ENCODE data around the gene ZNF398.

Gene ZNF398

GRCh38 chr7:149223761-149224160 is 76.5 kb downstream of the ZNF398 start:
- H3K4me2 ChIP-seq (ENCODE audit: low read length) = no peak overlapping the region
- no peaks in the 10 kb centered on the region for H3K79me2 ChIP-seq (ENCODE audit: insufficient read depth, low read length)
- H3K9me3 ChIP-seq (ENCODE audit: low read length) = no peaks in the 10 kb centered on the region
- H3K9ac ChIP-seq (ENCODE audit: low read length) = no peak overlapping the region
- no peak overlapping the region for H3K27ac ChIP-seq (ENCODE audit: low read depth, low read length, poor library complexity, severe bottlenecking)
- H3K27me3 ChIP-seq (ENCODE audit: insufficient read depth, low read length) = no peaks in the 10 kb centered on the region
- H2AFZ ChIP-seq (ENCODE audit: low read length) = no peak overlapping the region
- H3K4me1 ChIP-seq (ENCODE audit: insufficient read depth, low read length, severe bottlenecking) = no peaks in the 10 kb centered on the region
- TF ChIP-seq CTCF (IDR thresholded peaks at IDR 0.05; ENCODE audit: low read length) (no peak), EZH2 (IDR thresholded peaks at IDR 0.05; ENCODE audit: borderline replicate concordance, low read length) (no peak)
- no peaks in the 10 kb centered on the region for H3K9me2 ChIP-seq (ENCODE audit: low read depth, low read length)
- no peaks in the 10 kb centered on the region for H4K20me1 ChIP-seq (ENCODE audit: insufficient read depth, low read length)
- H3K36me3 ChIP-seq (ENCODE audit: insufficient read depth, low read length) = peaks cover 5% of the 10 kb centered on the region
- no peaks in the 10 kb centered on the region for H3F3A ChIP-seq (ENCODE audit: insufficient read depth, low read length)
- H3K4me3 ChIP-seq (ENCODE audit: low read depth, low read length, poor library complexity, severe bottlenecking) = no peak overlapping the region

GRCh38 chr7:149224352-149224751 is 77.1 kb downstream of the ZNF398 start:
- Histone ChIP-seq H4K20me1 (ENCODE audit: insufficient read depth, low read length) (no peaks in the 10 kb centered on the region), H3K36me3 (ENCODE audit: insufficient read depth, low read length) (no peaks in the 10 kb centered on the region; the same call in 1 of the 2 replicates), H3K4me2 (ENCODE audit: low read length) (no peak overlapping the region), H2AFZ (ENCODE audit: low read length) (no peak overlapping the region), H3K9me2 (ENCODE audit: low read depth, low read length) (no peaks in the 10 kb centered on the region), H3K79me2 (ENCODE audit: insufficient read depth, low read length) (no peaks in the 10 kb centered on the region), H3K27ac (ENCODE audit: low read depth, low read length, poor library complexity, severe bottlenecking) (no peak overlapping the region), H3K4me3 (ENCODE audit: low read depth, low read length, poor library complexity, severe bottlenecking) (no peak overlapping the region), H3K27me3 (ENCODE audit: insufficient read depth, low read length) (no peaks in the 10 kb centered on the region), H3K9me3 (ENCODE audit: low read length) (no peaks in the 10 kb centered on the region), H3F3A (ENCODE audit: insufficient read depth, low read length) (no peaks in the 10 kb centered on the region), H3K4me1 (ENCODE audit: insufficient read depth, low read length, severe bottlenecking) (no peaks in the 10 kb centered on the region), H3K9ac (ENCODE audit: low read length) (no peak overlapping the region)
- TF ChIP-seq CTCF (IDR thresholded peaks at IDR 0.05; ENCODE audit: low read length) (no peak), EZH2 (IDR thresholded peaks at IDR 0.05; ENCODE audit: borderline replicate concordance, low read length) (no peak)

GRCh38 chr7:149225106-149225505 is 77.9 kb downstream of the ZNF398 start:
- no peaks in the 10 kb centered on the region for H3K27me3 ChIP-seq (ENCODE audit: insufficient read depth, low read length)
- H3K4me2 ChIP-seq (ENCODE audit: low read length) = no peak overlapping the region
- H4K20me1 ChIP-seq (ENCODE audit: insufficient read depth, low read length) = no peaks in the 10 kb centered on the region
- H3K9ac ChIP-seq (ENCODE audit: low read length) = no peak overlapping the region
- no peaks in the 10 kb centered on the region; the same call in 1 of the 2 replicates for H3K36me3 ChIP-seq (ENCODE audit: insufficient read depth, low read length)
- H2AFZ ChIP-seq (ENCODE audit: low read length) = no peak overlapping the region
- no peak overlapping the region for H3K4me3 ChIP-seq (ENCODE audit: low read depth, low read length, poor library complexity, severe bottlenecking)
- no peak for TF ChIP-seq EZH2 (IDR thresholded peaks at IDR 0.05; ENCODE audit: borderline replicate concordance, low read length)
- no peak for TF ChIP-seq CTCF (IDR thresholded peaks at IDR 0.05; ENCODE audit: low read length)
- H3K79me2 ChIP-seq (ENCODE audit: insufficient read depth, low read length) = no peaks in the 10 kb centered on the region
- H3K9me2 ChIP-seq (ENCODE audit: low read depth, low read length) = no peaks in the 10 kb centered on the region
- no peak overlapping the region for H3K27ac ChIP-seq (ENCODE audit: low read depth, low read length, poor library complexity, severe bottlenecking)
- H3K4me1 ChIP-seq (ENCODE audit: insufficient read depth, low read length, severe bottlenecking) = no peaks in the 10 kb centered on the region
- H3K9me3 ChIP-seq (ENCODE audit: low read length) = no peaks in the 10 kb centered on the region
- no peaks in the 10 kb centered on the region for H3F3A ChIP-seq (ENCODE audit: insufficient read depth, low read length)
